ENCODE measurements around the gene NOTCH1. TPM values are rescaled to one million over a fixed set of nuclear protein-coding genes. Genes with fewer than 3 reads are reported as not detected.

The NOTCH1 gene
- total and polyA plus RNA-seq, 2 donors (not counting 1 experiment from before 2014, with no cell fraction given), result 3.3 to 10.9 TPM

DNA sequence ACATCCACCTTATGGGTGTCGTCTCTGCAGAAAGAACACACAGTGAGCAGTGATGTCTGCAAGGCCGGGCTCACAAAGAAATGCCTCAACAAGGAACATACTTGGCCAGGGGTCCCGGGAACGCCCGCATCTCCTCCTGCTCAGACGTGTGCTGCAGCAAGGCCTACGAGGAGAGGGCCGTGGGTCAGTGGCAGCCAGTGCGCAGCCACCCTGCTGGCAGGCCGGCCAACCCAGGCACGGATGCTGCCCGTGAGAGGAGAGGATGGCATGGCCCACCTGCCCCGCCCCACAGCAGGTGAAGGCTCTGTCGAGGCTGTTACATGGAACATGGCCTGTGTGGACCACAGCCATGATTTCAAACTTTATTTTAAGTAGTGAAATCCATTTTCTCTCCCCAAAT, 82.3 kb downstream of the NOTCH1 start:
- no peak overlapping the region for H3K4me3 ChIP-seq (replicated peaks in 1 of 4; ENCODE audit: control extremely low read depth in 1 of 4, insufficient read depth in 1 of 4, low read depth in 3 of 4, low read length in 4 of 4)
- no peaks in the 10 kb centered on the region for H3K79me2 ChIP-seq (ENCODE audit: control insufficient read depth, insufficient read depth, low read length)
- DNase-seq (ENCODE audit: low read depth in 2 of 2), result no peak
- peaks cover 49% of the 10 kb centered on the region for H3K36me3 ChIP-seq (ENCODE audit: control insufficient read depth, insufficient read depth, low read length)
- no peak overlapping the region for H3K27ac ChIP-seq (ENCODE audit: insufficient read depth, low read length)
- no peaks in the 10 kb centered on the region for H3K4me1 ChIP-seq (ENCODE audit: control insufficient read depth, extremely low read depth, insufficient read depth, low read length)
- H4K20me1 ChIP-seq (ENCODE audit: control insufficient read depth, extremely low read depth, insufficient read depth, low read length), result no peaks in the 10 kb centered on the region
- no peak for TF ChIP-seq EZH2 (IDR thresholded peaks at IDR 0.05; ENCODE audit: low read length, missing control alignments)
- TF ChIP-seq, protein P1, sequence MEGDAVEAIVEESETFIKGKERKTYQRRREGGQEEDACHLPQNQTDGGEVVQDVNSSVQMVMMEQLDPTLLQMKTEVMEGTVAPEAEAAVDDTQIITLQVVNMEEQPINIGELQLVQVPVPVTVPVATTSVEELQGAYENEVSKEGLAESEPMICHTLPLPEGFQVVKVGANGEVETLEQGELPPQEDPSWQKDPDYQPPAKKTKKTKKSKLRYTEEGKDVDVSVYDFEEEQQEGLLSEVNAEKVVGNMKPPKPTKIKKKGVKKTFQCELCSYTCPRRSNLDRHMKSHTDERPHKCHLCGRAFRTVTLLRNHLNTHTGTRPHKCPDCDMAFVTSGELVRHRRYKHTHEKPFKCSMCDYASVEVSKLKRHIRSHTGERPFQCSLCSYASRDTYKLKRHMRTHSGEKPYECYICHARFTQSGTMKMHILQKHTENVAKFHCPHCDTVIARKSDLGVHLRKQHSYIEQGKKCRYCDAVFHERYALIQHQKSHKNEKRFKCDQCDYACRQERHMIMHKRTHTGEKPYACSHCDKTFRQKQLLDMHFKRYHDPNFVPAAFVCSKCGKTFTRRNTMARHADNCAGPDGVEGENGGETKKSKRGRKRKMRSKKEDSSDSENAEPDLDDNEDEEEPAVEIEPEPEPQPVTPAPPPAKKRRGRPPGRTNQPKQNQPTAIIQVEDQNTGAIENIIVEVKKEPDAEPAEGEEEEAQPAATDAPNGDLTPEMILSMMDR (conservative IDR thresholded peaks at IDR 0.05 in 1 of 2, IDR thresholded peaks at IDR 0.05 in 1 of 2; ENCODE audit: low read depth in 1 of 2, low read length in 2 of 2), result no peak
- no peak overlapping the region for H3K4me2 ChIP-seq (ENCODE audit: extremely low read depth, insufficient read depth, low read length)
- H3K9ac ChIP-seq (ENCODE audit: insufficient read depth, low read length), result no peak overlapping the region
- H3K9me3 ChIP-seq (ENCODE audit: control insufficient read depth, insufficient read depth, low read depth, low read length), result no peaks in the 10 kb centered on the region
- no peaks in the 10 kb centered on the region for H3K27me3 ChIP-seq (ENCODE audit: control insufficient read depth, insufficient read depth, low read length)
- H2AFZ ChIP-seq (ENCODE audit: low read length), result no peak overlapping the region

DNA sequence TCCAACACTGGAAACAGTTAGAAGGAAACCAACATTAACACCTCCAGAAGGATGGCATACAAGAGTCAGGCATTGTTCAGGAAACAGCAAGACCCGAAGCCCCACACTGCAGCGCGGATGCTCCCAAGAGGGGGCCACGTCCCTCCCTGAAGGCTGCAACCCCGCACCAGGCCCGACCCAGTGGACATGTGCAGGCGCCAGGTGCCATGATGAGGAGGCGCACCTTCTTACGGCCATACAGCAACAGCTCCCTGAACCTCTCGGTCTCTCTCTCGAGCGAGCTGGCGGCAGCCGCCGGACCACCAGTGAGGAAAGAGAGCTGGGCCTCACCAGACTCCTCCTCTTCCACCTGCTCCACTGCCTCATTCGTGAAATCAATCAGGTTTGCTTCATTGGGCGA, 83.2 kb downstream of the NOTCH1 start:
- DNase-seq (ENCODE audit: low read depth in 2 of 2), result no peak
- Histone ChIP-seq H3K79me2 (ENCODE audit: control insufficient read depth, insufficient read depth, low read length) (no peaks in the 10 kb centered on the region), H4K20me1 (ENCODE audit: control insufficient read depth, extremely low read depth, insufficient read depth, low read length) (no peaks in the 10 kb centered on the region), H3K4me1 (ENCODE audit: control insufficient read depth, extremely low read depth, insufficient read depth, low read length) (no peaks in the 10 kb centered on the region), H3K36me3 (ENCODE audit: control insufficient read depth, insufficient read depth, low read length) (peaks cover 43% of the 10 kb centered on the region), H3K27me3 (ENCODE audit: control insufficient read depth, insufficient read depth, low read length) (no peaks in the 10 kb centered on the region), H3K4me2 (ENCODE audit: extremely low read depth, insufficient read depth, low read length) (no peak overlapping the region), H3K4me3 (replicated peaks in 1 of 4; ENCODE audit: control extremely low read depth in 1 of 4, insufficient read depth in 1 of 4, low read depth in 3 of 4, low read length in 4 of 4) (no peak overlapping the region), H3K9me3 (ENCODE audit: control insufficient read depth, insufficient read depth, low read depth, low read length) (no peaks in the 10 kb centered on the region), H3K27ac (ENCODE audit: insufficient read depth, low read length) (no peak overlapping the region), H2AFZ (ENCODE audit: low read length) (no peak overlapping the region), H3K9ac (ENCODE audit: insufficient read depth, low read length) (no peak overlapping the region)
- TF ChIP-seq, protein P1 (conservative IDR thresholded peaks at IDR 0.05 in 1 of 2, IDR thresholded peaks at IDR 0.05 in 1 of 2; ENCODE audit: low read depth in 1 of 2, low read length in 2 of 2), result no peak
- TF ChIP-seq EZH2 (IDR thresholded peaks at IDR 0.05; ENCODE audit: low read length, missing control alignments), result no peak

DNA sequence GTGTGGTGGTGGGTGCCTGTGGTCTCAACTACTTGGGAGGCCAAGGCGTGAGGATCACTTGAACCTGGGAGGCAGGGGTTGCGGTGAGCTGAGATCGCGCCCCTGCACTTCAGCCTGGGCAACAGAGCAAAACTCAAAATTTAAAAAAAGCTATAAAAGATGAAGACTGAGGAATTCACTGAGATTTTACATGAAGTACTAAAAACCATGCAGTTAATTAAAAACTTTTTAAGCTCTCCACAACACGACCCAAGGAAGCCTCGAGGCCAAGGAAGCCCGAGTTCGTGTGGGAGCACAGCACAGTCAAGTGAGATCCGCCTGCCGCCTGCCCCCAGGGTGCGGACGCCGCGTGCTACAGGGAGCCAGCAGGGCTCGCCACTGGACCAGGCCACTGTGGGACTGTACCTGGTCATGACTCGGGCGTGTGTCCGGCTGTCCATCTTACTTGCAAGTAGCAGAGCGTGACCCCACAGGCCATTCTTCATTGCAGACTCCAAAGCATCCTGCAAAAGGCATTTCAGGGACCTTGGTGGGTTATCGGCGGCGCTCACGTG, 85.0 kb downstream of the NOTCH1 start:
- Histone ChIP-seq H3K9me3 (ENCODE audit: control insufficient read depth, insufficient read depth, low read depth, low read length) (no peaks in the 10 kb centered on the region), H3K27me3 (ENCODE audit: control insufficient read depth, insufficient read depth, low read length) (no peaks in the 10 kb centered on the region), H3K9ac (ENCODE audit: insufficient read depth, low read length) (no peak overlapping the region), H3K4me1 (ENCODE audit: control insufficient read depth, extremely low read depth, insufficient read depth, low read length) (no peaks in the 10 kb centered on the region), H4K20me1 (ENCODE audit: control insufficient read depth, extremely low read depth, insufficient read depth, low read length) (no peaks in the 10 kb centered on the region), H2AFZ (ENCODE audit: low read length) (no peak overlapping the region), H3K4me2 (ENCODE audit: extremely low read depth, insufficient read depth, low read length) (no peak overlapping the region), H3K36me3 (ENCODE audit: control insufficient read depth, insufficient read depth, low read length) (peaks cover 41% of the 10 kb centered on the region), H3K4me3 (replicated peaks in 1 of 4; ENCODE audit: control extremely low read depth in 1 of 4, insufficient read depth in 1 of 4, low read depth in 3 of 4, low read length in 4 of 4) (no peak overlapping the region), H3K79me2 (ENCODE audit: control insufficient read depth, insufficient read depth, low read length) (no peaks in the 10 kb centered on the region), H3K27ac (ENCODE audit: insufficient read depth, low read length) (no peak overlapping the region)
- TF ChIP-seq, protein P1 (conservative IDR thresholded peaks at IDR 0.05 in 1 of 2, IDR thresholded peaks at IDR 0.05 in 1 of 2; ENCODE audit: low read depth in 1 of 2, low read length in 2 of 2), result no peak
- no peak for TF ChIP-seq EZH2 (IDR thresholded peaks at IDR 0.05; ENCODE audit: low read length, missing control alignments)
- no peak for DNase-seq (ENCODE audit: low read depth in 2 of 2)
